ENCODE measurements around the gene IL37.

DNA sequence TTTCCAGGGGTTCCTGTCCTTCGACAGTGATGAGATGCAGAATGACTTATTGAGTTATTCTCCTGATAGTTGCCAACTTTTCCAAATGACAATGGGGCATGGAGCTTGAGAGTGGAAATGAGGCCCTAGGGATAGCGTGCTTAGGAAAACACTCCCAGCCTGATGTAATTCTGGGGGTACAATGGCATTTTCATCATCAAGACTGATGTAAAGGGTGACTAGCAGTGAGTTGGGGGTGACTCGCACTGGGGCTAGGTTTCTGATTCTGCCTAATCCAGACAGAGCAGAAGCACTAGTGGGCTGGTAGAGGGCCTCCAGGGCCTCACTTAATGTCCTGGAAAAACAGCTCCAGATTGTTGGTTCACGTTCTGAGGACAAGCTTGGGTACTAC, 34.0 kb upstream of the IL37 start:
- TF ChIP-seq CTCF (IDR thresholded peaks at IDR 0.05; ENCODE audit: extremely low read depth in 1 of 2, insufficient read depth in 1 of 2, low read depth in 1 of 2, low read length in 2 of 2) = no peak
- TF ChIP-seq MYC (IDR thresholded peaks at IDR 0.05; ENCODE audit: low read depth, low read length) = no peak
- no peak for TF ChIP-seq POLR2A (IDR thresholded peaks at IDR 0.05; ENCODE audit: low read depth, low read length)
- TF ChIP-seq, protein P1, sequence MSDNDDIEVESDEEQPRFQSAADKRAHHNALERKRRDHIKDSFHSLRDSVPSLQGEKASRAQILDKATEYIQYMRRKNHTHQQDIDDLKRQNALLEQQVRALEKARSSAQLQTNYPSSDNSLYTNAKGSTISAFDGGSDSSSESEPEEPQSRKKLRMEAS (IDR thresholded peaks at IDR 0.05; ENCODE audit: insufficient read depth, insufficient read length) = no peak
- no peak for TF ChIP-seq POLR2AphosphoS5 (IDR thresholded peaks at IDR 0.05; ENCODE audit: insufficient read depth, low read depth, low read length)
- TF ChIP-seq EZH2 (IDR thresholded peaks at IDR 0.05; ENCODE audit: borderline replicate concordance, low read depth, low read length, severe bottlenecking) = no peak
- TF ChIP-seq FOS (IDR thresholded peaks at IDR 0.05; ENCODE audit: borderline replicate concordance, insufficient read depth, low read length) = no peak
- no peak for TF ChIP-seq GATA2 (IDR thresholded peaks at IDR 0.05; ENCODE audit: insufficient read depth, insufficient read length, low read depth, low read length)

All from endothelial cell of umbilical vein (primary cell).